Liver (tissue), 9 donors: Measurements from ENCODE around the gene TSPYL6. TPM values are rescaled to one million over a fixed set of nuclear protein-coding genes. Genes with fewer than 3 reads are reported as not detected.

Experiments
- DNase-seq: peaks from one replicate; pipeline ENCODE4 v3.0.0-alpha.2; 2017; ENCODE audit warnings: low spot score
- H3K27ac ChIP-seq, 2 donors: one replicate each; pipeline ENCODE4 v1.7.0; 2013; ENCODE audit warnings: inconsistent platforms in 2 of 2, low read length in 2 of 2, control low read depth in 1 of 2, low read depth in 1 of 2, mild to moderate bottlenecking in 1 of 2
- H3K27me3 ChIP-seq, 4 donors: one replicate each; pipeline versions ENCODE4 v1.6.1 to v1.7.0; 2013; ENCODE audit warnings: low read length in 3 of 4, inconsistent platforms in 1 of 4, mild to moderate bottlenecking in 1 of 4, moderate library complexity in 1 of 4; ENCODE audit not compliant: control insufficient read depth in 4 of 4, insufficient read depth in 4 of 4
- H3K36me3 ChIP-seq, 4 donors: one replicate each; pipeline versions ENCODE4 v1.6.1 to v1.7.0; 2013; ENCODE audit warnings: low read length in 3 of 4, mild to moderate bottlenecking in 3 of 4, low read depth in 1 of 4, moderate library complexity in 1 of 4; ENCODE audit not compliant: control insufficient read depth in 4 of 4, insufficient read depth in 3 of 4
- H3K4me1 ChIP-seq, 4 donors: one replicate each; pipeline versions ENCODE4 v1.6.1 to v1.7.0; 2013; ENCODE audit warnings: low read length in 3 of 4, mild to moderate bottlenecking in 3 of 4, moderate library complexity in 1 of 4; ENCODE audit not compliant: control insufficient read depth in 4 of 4, insufficient read depth in 4 of 4
- H3K4me3 ChIP-seq, 3 donors: one replicate each; pipeline versions ENCODE4 v1.6.1 to v1.7.0; 2013; ENCODE audit warnings: low read length in 3 of 3, control low read depth in 1 of 3, low read depth in 1 of 3, mild to moderate bottlenecking in 1 of 3
- H3K9ac ChIP-seq, 2 donors: one replicate each; pipeline ENCODE4 v1.7.0; 2013; ENCODE audit warnings: low read length in 2 of 2, mild to moderate bottlenecking in 2 of 2, moderate library complexity in 2 of 2, control low read depth in 1 of 2, low read depth in 1 of 2
- H3K9me3 ChIP-seq, 4 donors: one replicate each; pipeline versions ENCODE4 v1.6.1 to v1.7.0; 2013; ENCODE audit warnings: low read length in 3 of 4; ENCODE audit not compliant: control insufficient read depth in 4 of 4
- ATF3 ChIP-seq: IDR thresholded peaks from 2 replicates; pipeline ENCODE4 v1.6.1; 2016; ENCODE audit warnings: antibody characterized with exemption
- EGR1 ChIP-seq, 2 donors: IDR thresholded peaks; 2 replicates each; pipeline ENCODE4 v1.6.1; 2016 to 2018; ENCODE audit warnings: antibody characterized with exemption in 2 of 2, low read depth in 2 of 2
- FOXA1 ChIP-seq: IDR thresholded peaks from 2 replicates; pipeline ENCODE4 v1.6.1; 2016; ENCODE audit warnings: antibody characterized with exemption
- FOXA2 ChIP-seq: IDR thresholded peaks from 2 replicates; pipeline ENCODE4 v1.6.1; 2016; ENCODE audit warnings: antibody characterized with exemption
- GABPA ChIP-seq, 2 donors: IDR thresholded peaks in 1 of 2; conservative IDR thresholded peaks in 1 of 2; 2 replicates each; pipeline ENCODE4 v1.6.1; 2016; ENCODE audit warnings: antibody characterized with exemption in 2 of 2, mild to moderate bottlenecking in 1 of 2, moderate library complexity in 1 of 2
- HNF4A ChIP-seq, 2 donors: conservative IDR thresholded peaks; 2 replicates each; pipeline ENCODE4 v1.6.1; 2016; ENCODE audit warnings: antibody characterized with exemption in 2 of 2, mild to moderate bottlenecking in 2 of 2
- HNF4G ChIP-seq: IDR thresholded peaks from 2 replicates; pipeline ENCODE4 v1.6.1; 2016; ENCODE audit warnings: antibody characterized with exemption
- JUND ChIP-seq, 2 donors: IDR thresholded peaks; 2 replicates each; pipeline ENCODE4 v1.6.1; 2016; ENCODE audit warnings: antibody characterized with exemption in 2 of 2
- NR2F2 ChIP-seq: IDR thresholded peaks from 2 replicates; pipeline ENCODE4 v1.6.1; 2016; ENCODE audit warnings: antibody characterized with exemption
- RAD21 ChIP-seq, 2 donors: IDR thresholded peaks; 2 replicates each; pipeline ENCODE4 v1.6.1; 2016; ENCODE audit warnings: antibody characterized with exemption in 2 of 2, mild to moderate bottlenecking in 2 of 2
- REST ChIP-seq: IDR thresholded peaks from 2 replicates; pipeline ENCODE4 v1.6.1; 2016; ENCODE audit warnings: antibody characterized with exemption, mild to moderate bottlenecking
- RXRA ChIP-seq, 2 donors: IDR thresholded peaks; 2 replicates each; pipeline ENCODE4 v1.6.1; 2017 to 2018; ENCODE audit warnings: antibody characterized with exemption in 2 of 2, mild to moderate bottlenecking in 1 of 2
- SP1 ChIP-seq: IDR thresholded peaks from 2 replicates; pipeline ENCODE4 v1.6.1; 2018; ENCODE audit warnings: antibody characterized with exemption, mild to moderate bottlenecking
- TAF1 ChIP-seq: conservative IDR thresholded peaks from 2 replicates; pipeline ENCODE4 v1.6.1; 2016; ENCODE audit warnings: antibody characterized with exemption, mild to moderate bottlenecking
- YY1 ChIP-seq: IDR thresholded peaks from 2 replicates; pipeline ENCODE4 v1.6.1; 2016; ENCODE audit warnings: antibody characterized with exemption, mild to moderate bottlenecking
- ZBTB33 ChIP-seq: IDR thresholded peaks from 2 replicates; pipeline ENCODE4 v1.6.1; 2016; ENCODE audit warnings: antibody characterized with exemption
- WGBS: extraction: QIAGEN DNeasy Blood & Tissue Kit; methylation state at CpG from one replicate; pipeline ENCODE4 v1.1.7; 2013; 5-methylcytosine and 5-hydroxymethylcytosine counted together
- polyA plus RNA-seq, 2 donors: library from polyadenylated mRNA; stranded (reverse) in 1 of 2; unstranded in 1 of 2; fragments of 200-250 nt in 1 of 2; fragments of >200 nt in 1 of 2; fragmentation: Nextera tagmentation in 1 of 2; extraction: Ambion mirVana in 1 of 2; gene quantifications; one replicate each; pipeline versions ENCODE4 v1.2.1 to v1.2.3, GENCODE V29; 2013 to 2015
- total RNA-seq, 2 donors: library from RNA; depleted of rRNA; stranded (reverse); fragments of >200 nt; gene quantifications; one replicate each; pipeline ENCODE4 v1.2.3, GENCODE V29; 2014
- TF ChIP-seq, protein P1 (sequence below): IDR thresholded peaks from 2 replicates; pipeline ENCODE4 v1.6.1; 2016; ENCODE audit warnings: antibody characterized with exemption
- TF ChIP-seq, protein P2 (sequence below): fragments of 150-350 bp; IDR thresholded peaks from 2 replicates; pipeline ENCODE4 v1.5.1; 2017; ENCODE audit warnings: improper control_type of control experiment, low read depth, low read length; ENCODE audit not compliant: missing input control
- donor health status: healthy.
- donor health status: healthy.
- donor health status: healthy.
- donor health status: healthy.
- donor health status: healthy.

TSPYL6 gene
- total and polyA plus RNA-seq, 4 donors: under 0.01 to 0.04 TPM; not detected in 2

GRCh38 chr2:54285451-54285850 is 29.4 kb upstream of the TSPYL6 start:
- Histone ChIP-seq H3K36me3 (no peaks in the 10 kb centered on the region), H3K27me3 (no peaks in the 10 kb centered on the region), H3K4me1 (no peaks in the 10 kb centered on the region), H3K9me3 (no peaks in the 10 kb centered on the region), H3K9ac (no peak overlapping the region), H3K27ac (no peak overlapping the region), H3K4me3 (no peak overlapping the region)
- TF ChIP-seq ATF3 (no peak), SP1 (no peak), HNF4A (conservative IDR thresholded peaks at IDR 0.05) (no peak), JUND (IDR thresholded peaks at IDR 0.05) (no peak), FOXA1 (no peak), HNF4G (no peak), TAF1 (no peak), REST (no peak), EGR1 (IDR thresholded peaks at IDR 0.05; ENCODE audit: low read depth in 2 of 2) (no peak), ZBTB33 (no peak), RXRA (IDR thresholded peaks at IDR 0.05) (no peak), NR2F2 (no peak), RAD21 (IDR thresholded peaks at IDR 0.05) (no peak), YY1 (no peak), FOXA2 (no peak)
- TF ChIP-seq, protein P1, sequence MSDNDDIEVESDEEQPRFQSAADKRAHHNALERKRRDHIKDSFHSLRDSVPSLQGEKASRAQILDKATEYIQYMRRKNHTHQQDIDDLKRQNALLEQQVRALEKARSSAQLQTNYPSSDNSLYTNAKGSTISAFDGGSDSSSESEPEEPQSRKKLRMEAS: no peak
- TF ChIP-seq, protein P2, sequence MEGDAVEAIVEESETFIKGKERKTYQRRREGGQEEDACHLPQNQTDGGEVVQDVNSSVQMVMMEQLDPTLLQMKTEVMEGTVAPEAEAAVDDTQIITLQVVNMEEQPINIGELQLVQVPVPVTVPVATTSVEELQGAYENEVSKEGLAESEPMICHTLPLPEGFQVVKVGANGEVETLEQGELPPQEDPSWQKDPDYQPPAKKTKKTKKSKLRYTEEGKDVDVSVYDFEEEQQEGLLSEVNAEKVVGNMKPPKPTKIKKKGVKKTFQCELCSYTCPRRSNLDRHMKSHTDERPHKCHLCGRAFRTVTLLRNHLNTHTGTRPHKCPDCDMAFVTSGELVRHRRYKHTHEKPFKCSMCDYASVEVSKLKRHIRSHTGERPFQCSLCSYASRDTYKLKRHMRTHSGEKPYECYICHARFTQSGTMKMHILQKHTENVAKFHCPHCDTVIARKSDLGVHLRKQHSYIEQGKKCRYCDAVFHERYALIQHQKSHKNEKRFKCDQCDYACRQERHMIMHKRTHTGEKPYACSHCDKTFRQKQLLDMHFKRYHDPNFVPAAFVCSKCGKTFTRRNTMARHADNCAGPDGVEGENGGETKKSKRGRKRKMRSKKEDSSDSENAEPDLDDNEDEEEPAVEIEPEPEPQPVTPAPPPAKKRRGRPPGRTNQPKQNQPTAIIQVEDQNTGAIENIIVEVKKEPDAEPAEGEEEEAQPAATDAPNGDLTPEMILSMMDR: no peak
- 100% methylated on average over 1 of the region's 1 CpG for WGBS
- no peak for DNase-seq

DNA sequence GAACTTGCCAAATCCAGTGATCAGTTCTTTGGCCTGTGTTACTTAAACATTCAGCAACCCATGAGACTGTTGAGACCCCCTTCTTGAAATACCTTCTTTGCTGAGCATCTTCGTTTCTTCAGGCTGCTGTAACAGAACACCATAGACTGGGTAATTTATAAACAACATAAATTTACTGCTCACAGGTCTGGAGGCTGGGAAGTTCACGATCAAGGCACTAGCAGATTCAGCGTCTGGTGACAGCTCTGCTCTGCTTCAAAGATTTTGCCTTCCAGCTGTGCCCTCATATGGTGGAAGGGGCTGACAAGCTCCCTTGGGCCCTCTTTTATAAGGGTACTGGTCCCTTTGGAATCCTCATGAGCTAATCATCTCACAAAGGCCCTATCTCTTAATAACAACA is 28.8 kb upstream of the TSPYL6 start:
- Histone ChIP-seq H3K9ac (no peak overlapping the region), H3K36me3 (no peaks in the 10 kb centered on the region), H3K4me1 (no peaks in the 10 kb centered on the region), H3K27ac (no peak overlapping the region), H3K27me3 (no peaks in the 10 kb centered on the region), H3K4me3 (no peak overlapping the region), H3K9me3 (no peaks in the 10 kb centered on the region)
- TF ChIP-seq HNF4G (no peak), EGR1 (IDR thresholded peaks at IDR 0.05; ENCODE audit: low read depth in 2 of 2) (no peak), NR2F2 (no peak), ATF3 (no peak), JUND (IDR thresholded peaks at IDR 0.05) (no peak), RAD21 (IDR thresholded peaks at IDR 0.05) (no peak), GABPA (IDR thresholded peaks at IDR 0.05 in 1 of 2, conservative IDR thresholded peaks at IDR 0.05 in 1 of 2) (no peak)
- TF ChIP-seq, protein P1: no peak
- TF ChIP-seq, protein P2: no peak
- 96% methylated on average over 3 of the region's 3 CpGs for WGBS
- no peak for DNase-seq
